ENCODE measurements around the gene HCFC1.

HCFC1 gene

GRCh38 chrX:154017766-154018517, 46.3 kb upstream of the HCFC1 start:
- FAIRE-seq (no peak), DNase-seq (ENCODE audit: insufficient read length, low spot score) (no peak)
- no peak for TF ChIP-seq CTCF (IDR thresholded peaks at IDR 0.05; ENCODE audit: insufficient read depth, missing control alignments)

DNA sequence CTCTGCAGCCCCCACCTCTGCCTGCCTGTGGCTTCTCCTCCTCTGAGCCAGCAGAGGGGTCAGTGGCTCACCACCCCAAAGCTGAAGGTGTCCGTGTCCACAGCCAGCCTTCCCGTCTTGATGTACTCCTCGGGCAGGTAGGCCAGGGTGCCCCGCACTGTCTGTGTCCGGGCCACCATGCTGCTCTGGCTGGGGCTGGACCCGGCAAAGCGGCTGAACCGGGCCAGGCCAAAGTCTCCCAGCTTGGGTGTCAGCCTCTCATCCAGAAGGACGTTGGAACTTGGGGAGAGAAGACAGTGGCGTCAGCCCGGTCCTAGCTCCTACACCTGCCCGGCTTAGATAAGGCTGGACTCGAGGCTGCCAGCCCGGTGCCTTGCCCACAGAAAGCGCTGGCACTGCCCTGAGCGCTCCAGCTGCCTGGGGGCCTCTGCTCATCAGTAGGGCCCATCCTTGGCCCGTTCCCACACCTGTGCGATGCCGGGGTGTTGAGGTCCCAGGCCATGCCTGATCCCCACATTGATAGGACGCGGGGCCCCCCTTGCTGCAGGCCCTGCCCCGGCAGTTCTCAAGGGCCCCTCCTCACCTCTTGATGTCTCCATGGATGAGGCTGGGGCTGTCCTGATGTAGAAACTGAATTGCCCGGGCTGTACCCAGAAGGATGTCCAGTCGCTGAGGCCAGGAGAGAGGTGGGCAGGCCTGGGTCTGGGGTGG, 44.9 kb upstream of the HCFC1 start:
- no peak for TF ChIP-seq CTCF (IDR thresholded peaks at IDR 0.05; ENCODE audit: insufficient read depth, missing control alignments)
- FAIRE-seq = no peak

GRCh38 chrX:154015581-154016264, 44.1 kb upstream of the HCFC1 start:
- FAIRE-seq (no peak), DNase-seq (ENCODE audit: insufficient read length, low spot score) (no peak)
- TF ChIP-seq CTCF (IDR thresholded peaks at IDR 0.05; ENCODE audit: insufficient read depth, missing control alignments) = no peak

More for the DNA sequence above, 44.9 kb upstream of the HCFC1 start:
- DNase-seq (ENCODE audit: insufficient read length, low spot score) = no peak

- DNase-seq (ENCODE audit: insufficient read length, low spot score) (no peak), FAIRE-seq (no peak)
- TF ChIP-seq CTCF (IDR thresholded peaks at IDR 0.05; ENCODE audit: insufficient read depth, missing control alignments) = no peak
Measured at GRCh38 chrX:154014429-154015380, 43.1 kb upstream of the HCFC1 start.

DNA sequence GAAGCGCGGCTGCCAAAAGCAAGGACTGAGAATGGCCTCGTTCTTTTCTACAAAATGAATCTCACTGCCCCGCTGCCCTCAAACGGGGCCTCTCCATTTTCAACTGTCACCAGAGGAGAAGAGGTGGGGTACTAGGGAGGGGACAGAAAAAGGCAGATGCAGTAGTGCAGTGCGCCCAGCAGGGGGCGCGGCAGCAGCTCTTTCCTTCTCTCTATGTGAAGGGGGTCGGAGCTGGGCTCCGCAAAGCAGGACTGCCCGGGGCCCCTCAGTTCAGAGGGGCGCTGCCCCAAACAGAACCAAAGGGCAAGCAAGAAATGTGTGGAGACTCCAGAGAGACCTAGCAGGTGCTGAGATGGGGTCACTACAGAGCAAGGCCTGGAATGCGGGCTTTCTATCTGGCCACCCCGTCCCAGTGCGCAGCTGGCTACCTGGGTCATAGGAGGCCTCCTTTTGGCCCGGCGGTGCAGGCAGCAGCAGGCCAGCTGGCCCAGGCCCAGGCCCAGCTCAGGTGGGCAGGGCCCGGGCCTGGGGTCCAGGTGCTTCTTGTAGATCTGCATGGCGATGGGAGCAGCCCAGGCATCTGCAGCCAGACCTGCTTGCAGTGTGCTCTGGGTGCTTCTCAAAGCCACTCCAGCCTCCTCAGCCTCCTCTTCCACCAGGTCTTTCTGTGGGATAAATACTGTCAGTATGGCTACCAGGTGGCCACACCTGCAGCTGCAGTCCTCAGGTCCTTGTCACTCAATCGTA, 42.2 kb upstream of the HCFC1 start:
- TF ChIP-seq CTCF (IDR thresholded peaks at IDR 0.05; ENCODE audit: insufficient read depth, missing control alignments) = peak; percentile 60
- DNase-seq (ENCODE audit: insufficient read length, low spot score) (peak; percentile 69), FAIRE-seq (no peak)

- FAIRE-seq (no peak), DNase-seq (ENCODE audit: insufficient read length, low spot score) (no peak)
- TF ChIP-seq CTCF (IDR thresholded peaks at IDR 0.05; ENCODE audit: insufficient read depth, missing control alignments) = no peak
Measured at GRCh38 chrX:154013001-154013421, 41.4 kb upstream of the HCFC1 start.
